Spinal cord (tissue), 10 donors: Measurements from ENCODE around the gene NOSIP. TPM values are rescaled to one million over a fixed set of nuclear protein-coding genes. Genes with fewer than 3 reads are reported as not detected.

Experiments
- DNase-seq, 6 donors: peaks; one replicate each; pipeline versions ENCODE4 v3.0.0 to v3.0.0-alpha.2; 2013 to 2015; ENCODE audit warnings: low spot score in 6 of 6, low read depth in 4 of 6
- H3K27ac ChIP-seq: one replicate; pipeline ENCODE4 v1.5.1; 2013; ENCODE audit warnings: low read depth, low read length, control low read depth
- H3K27me3 ChIP-seq: one replicate; pipeline ENCODE4 v1.6.1; 2013; ENCODE audit warnings: low read length; ENCODE audit not compliant: control insufficient read depth, insufficient read depth
- H3K36me3 ChIP-seq: one replicate; pipeline ENCODE4 v1.6.1; 2013; ENCODE audit warnings: low read length; ENCODE audit not compliant: control insufficient read depth, insufficient read depth
- H3K4me1 ChIP-seq: one replicate; pipeline ENCODE4 v1.6.1; 2013; ENCODE audit warnings: low read length; ENCODE audit not compliant: control insufficient read depth, insufficient read depth
- H3K4me3 ChIP-seq: one replicate; pipeline ENCODE4 v1.5.1; 2013; ENCODE audit warnings: low read depth, low read length, control low read depth
- H3K9me3 ChIP-seq: one replicate; pipeline ENCODE4 v1.6.1; 2013; ENCODE audit warnings: low read length; ENCODE audit not compliant: control insufficient read depth, insufficient read depth
- WGBS: methylation state at CpG from one replicate; pipeline ENCODE4 v1.1.5; 2013; ENCODE audit warnings: missing lambda C conversion rate; ENCODE audit not compliant: insufficient coverage; 5-methylcytosine and 5-hydroxymethylcytosine counted together
- polyA plus RNA-seq, 2 donors: library from polyadenylated mRNA; unstranded; fragments of 120-200 nt; gene quantifications; one replicate each; pipeline ENCODE4 v1.2.1, GENCODE V29; 2013; ENCODE audit not compliant: insufficient read length in 2 of 2
- total RNA-seq, 2 donors: library from RNA; depleted of rRNA in 1 of 2; stranded (reverse); fragments of 120-200 nt in 1 of 2; fragments of >200 nt in 1 of 2; gene quantifications; one replicate each; pipeline versions ENCODE4 v1.2.3 to v1.2.4, GENCODE V29; 2013 to 2014
- donor health status: healthy.

Gene NOSIP
- total and polyA plus RNA-seq, 4 donors, result 32.2 to 86.1 (median 65.6) TPM

- H3K9me3 ChIP-seq, result no peaks in the 10 kb centered on the region
- peaks cover 21% of the 10 kb centered on the region for H3K36me3 ChIP-seq
- no peaks in the 10 kb centered on the region for H3K27me3 ChIP-seq
- no peak for DNase-seq
- 97% methylated on average over 6 of the region's 13 CpGs for WGBS
- H3K4me3 ChIP-seq, result no peak overlapping the region
- H3K4me1 ChIP-seq, result peaks cover 5% of the 10 kb centered on the region
- no peak overlapping the region for H3K27ac ChIP-seq
These were observed 41.0 kb downstream of the NOSIP start for GRCh38 chr19:49539192-49539952.

GRCh38 chr19:49538643-49539042 lies 41.7 kb downstream of the NOSIP start:
- no peak overlapping the region for H3K27ac ChIP-seq
- 90% methylated on average over 5 of the region's 5 CpGs for WGBS
- H3K27me3 ChIP-seq, result no peaks in the 10 kb centered on the region
- H3K36me3 ChIP-seq, result peaks cover 21% of the 10 kb centered on the region
- no peaks in the 10 kb centered on the region for H3K9me3 ChIP-seq
- H3K4me1 ChIP-seq, result peaks cover 9% of the 10 kb centered on the region
- H3K4me3 ChIP-seq, result no peak overlapping the region
- DNase-seq, result no peak

- no peaks in the 10 kb centered on the region for H3K9me3 ChIP-seq
- no peak overlapping the region for H3K27ac ChIP-seq
- H3K4me3 ChIP-seq, result no peak overlapping the region
- no peak for DNase-seq
- peaks cover 11% of the 10 kb centered on the region for H3K36me3 ChIP-seq
- 89% methylated on average over 22 of the region's 22 CpGs for WGBS
- H3K27me3 ChIP-seq, result no peaks in the 10 kb centered on the region
- H3K4me1 ChIP-seq, result peaks cover 17% of the 10 kb centered on the region
These were observed 43.4 kb downstream of the NOSIP start for GRCh38 chr19:49536921-49537462.

- no peak for DNase-seq
- H3K4me1 ChIP-seq, result peaks cover 17% of the 10 kb centered on the region
- H3K4me3 ChIP-seq, result peak overlapping the region; percentile 74
- H3K27ac ChIP-seq, result no peak overlapping the region
- peaks cover 16% of the 10 kb centered on the region for H3K36me3 ChIP-seq
- no peaks in the 10 kb centered on the region for H3K27me3 ChIP-seq
- no peaks in the 10 kb centered on the region for H3K9me3 ChIP-seq
- 52% methylated on average over 8 of the region's 8 CpGs for whole genome bisulfite sequencing
These were observed 45.5 kb downstream of the NOSIP start for GRCh38 chr19:49534632-49535385.

GRCh38 chr19:49533551-49534488 lies 46.5 kb downstream of the NOSIP start:
- Histone ChIP-seq H3K27me3 (no peaks in the 10 kb centered on the region), H3K4me3 (peak overlapping the region; percentile 74), H3K4me1 (peaks cover 17% of the 10 kb centered on the region), H3K9me3 (no peaks in the 10 kb centered on the region), H3K27ac (no peak overlapping the region), H3K36me3 (peaks cover 12% of the 10 kb centered on the region)
- 1% methylated on average over 87 of the region's 87 CpGs for WGBS
- peak in 4 of 6 donors; percentile 65 to 89 (median 78) for DNase-seq

GRCh38 chr19:49530708-49531107 lies 49.6 kb downstream of the NOSIP start:
- 95% methylated on average over 7 of the region's 7 CpGs for WGBS
- H3K4me1 ChIP-seq, result peaks cover 29% of the 10 kb centered on the region
- no peak overlapping the region for H3K27ac ChIP-seq
- no peak for DNase-seq
- peaks cover 9% of the 10 kb centered on the region for H3K36me3 ChIP-seq
- no peak overlapping the region for H3K4me3 ChIP-seq
- H3K27me3 ChIP-seq, result no peaks in the 10 kb centered on the region
- no peaks in the 10 kb centered on the region for H3K9me3 ChIP-seq

GRCh38 chr19:49528211-49528771 lies 52.1 kb downstream of the NOSIP start:
- no peak for DNase-seq

GRCh38 chr19:49524812-49525455 lies 55.4 kb downstream of the NOSIP start:
- Histone ChIP-seq H3K4me3 (no peak overlapping the region), H3K4me1 (peaks cover 15% of the 10 kb centered on the region), H3K36me3 (peaks cover 21% of the 10 kb centered on the region), H3K27ac (no peak overlapping the region), H3K27me3 (no peaks in the 10 kb centered on the region), H3K9me3 (no peaks in the 10 kb centered on the region)
- WGBS, result 89% methylated on average over 17 of the region's 22 CpGs
- DNase-seq, result no peak

More at GRCh38 chr19:49528211-49528771, 52.1 kb downstream of the NOSIP start:
- peaks cover 19% of the 10 kb centered on the region for H3K4me1 ChIP-seq
- peak overlapping the region; percentile 62 for H3K4me3 ChIP-seq
- no peaks in the 10 kb centered on the region for H3K9me3 ChIP-seq
- peak overlapping the region; percentile 60 for H3K27ac ChIP-seq
- H3K36me3 ChIP-seq, result peaks cover 23% of the 10 kb centered on the region
- 35% methylated on average over 18 of the region's 25 CpGs for WGBS
- no peaks in the 10 kb centered on the region for H3K27me3 ChIP-seq
